IMR-90 (cell line): ENCODE results near the gene CTIF. TPM values are rescaled to one million over a fixed set of nuclear protein-coding genes. Genes with fewer than 3 reads are reported as not detected.

Source experiments
- ATAC-seq: fragments of 200-7000 bp; cut with Tn5 transposase; 2 replicates; pipeline ENCODE4 v1.9.1; 2020; ENCODE audit warnings: low read depth, mild to moderate bottlenecking, moderate library complexity
- BruUV-seq: library from RNA; stranded (reverse); fragments of 400-500 nt; replicated peaks from 2 replicates; lab custom pipeline; 2021; lab: Mats Ljungman, UMichigan
- CTCF ChIA-PET: fragments of 300-600 bp; formaldehyde crosslinking; extraction: SDS; loops from one replicate; lab custom pipeline; 2021; ENCODE audit warnings: antibody characterized with exemption; lab: Yijun Ruan, JAX
- POLR2A ChIA-PET: fragments of 300-600 bp; sonication (Branson Sonifier 250); formaldehyde crosslinking; loops from one replicate; lab custom pipeline; 2022; ENCODE audit warnings: antibody characterized with exemption; ENCODE audit not compliant: unreplicated experiment; lab: Charles Lee
- DNase-seq: peaks from one replicate; pipeline ENCODE4 v3.0.0; 2013
- H2AFZ ChIP-seq: replicated peaks from 2 replicates; pipeline ENCODE3; 2013; ENCODE audit warnings: low read length, mild to moderate bottlenecking; ENCODE audit not compliant: poor library complexity
- H2AK5ac ChIP-seq: 2 replicates; pipeline ENCODE4 v1.6.1; 2013; ENCODE audit warnings: low read depth, low read length, inconsistent platforms
- H2AK9ac ChIP-seq: replicated peaks from 2 replicates; pipeline ENCODE3; 2013; ENCODE audit warnings: mild to moderate bottlenecking, low read depth, low read length, moderate library complexity; ENCODE audit not compliant: poor library complexity
- H2BK120ac ChIP-seq: 2 replicates; pipeline ENCODE4 v1.6.1; 2013; ENCODE audit warnings: low read depth, low read length, inconsistent platforms
- H2BK15ac ChIP-seq: 3 replicates; pipeline ENCODE4 v1.6.1; 2013; ENCODE audit warnings: low read depth, low read length, inconsistent platforms
- H2BK20ac ChIP-seq: 2 replicates; pipeline ENCODE4 v1.6.1; 2013; ENCODE audit warnings: low read depth, mild to moderate bottlenecking, inconsistent platforms, low read length, moderate library complexity
- H2BK5ac ChIP-seq: 2 replicates; pipeline ENCODE4 v1.6.1; 2013; ENCODE audit warnings: mild to moderate bottlenecking, low read depth, low read length, inconsistent platforms; ENCODE audit not compliant: poor library complexity, severe bottlenecking
- H3K14ac ChIP-seq: replicated peaks from 2 replicates; pipeline ENCODE4 v1.6.1; 2013; ENCODE audit warnings: low read depth, low read length, inconsistent platforms
- H3K18ac ChIP-seq: 2 replicates; pipeline ENCODE4 v1.6.1; 2013; ENCODE audit warnings: low read depth, low read length, control low read depth
- H3K23ac ChIP-seq: 2 replicates; pipeline ENCODE4 v1.6.1; 2013; ENCODE audit warnings: low read depth, low read length, inconsistent platforms
- H3K27ac ChIP-seq: 2 replicates; pipeline ENCODE4 v1.5.1; 2013; ENCODE audit warnings: mild to moderate bottlenecking, control low read depth, low read length; ENCODE audit not compliant: insufficient read depth
- H3K27me3 ChIP-seq: 2 replicates; pipeline ENCODE4 v1.6.1; 2013; ENCODE audit warnings: low read length; ENCODE audit not compliant: control insufficient read depth, insufficient read depth
- H3K36me3 ChIP-seq: 2 replicates; pipeline ENCODE4 v1.6.1; 2013; ENCODE audit warnings: low read length, mixed read lengths; ENCODE audit not compliant: control insufficient read depth, insufficient read depth
- H3K4ac ChIP-seq: 2 replicates; pipeline ENCODE4 v1.6.1; 2013; ENCODE audit warnings: low read depth, low read length, inconsistent platforms
- H3K4me1 ChIP-seq: 2 replicates; pipeline ENCODE4 v1.6.1; 2013; ENCODE audit warnings: low read length, mixed read lengths; ENCODE audit not compliant: control insufficient read depth, insufficient read depth
- H3K4me2 ChIP-seq: 2 replicates; pipeline ENCODE4 v1.6.1; 2013; ENCODE audit warnings: low read depth, mild to moderate bottlenecking, control low read depth, low read length, moderate library complexity
- H3K4me3 ChIP-seq: 2 replicates; pipeline ENCODE4 v1.5.1; 2013; ENCODE audit warnings: low read depth, mild to moderate bottlenecking, control low read depth, low read length, moderate library complexity; ENCODE audit not compliant: insufficient read depth
- H3K56ac ChIP-seq: 2 replicates; pipeline ENCODE4 v1.6.1; 2013; ENCODE audit warnings: low read length, inconsistent platforms; ENCODE audit not compliant: insufficient read depth; ENCODE audit errors: extremely low read depth
- H3K79me1 ChIP-seq, 2 experiments: 2 replicates each; pipeline ENCODE4 v1.6.1; 2013; ENCODE audit warnings: low read length in 2 of 2, inconsistent platforms in 1 of 2, low read depth in 1 of 2
- H3K9ac ChIP-seq: 2 replicates; pipeline ENCODE4 v1.6.1; 2013; ENCODE audit warnings: low read depth, low read length, control low read depth
- H3K9me1 ChIP-seq: 2 replicates; pipeline ENCODE4 v1.6.1; 2013; ENCODE audit warnings: low read length, inconsistent platforms; ENCODE audit not compliant: insufficient read depth
- H3K9me3 ChIP-seq: 2 replicates; pipeline ENCODE4 v1.6.1; 2013; ENCODE audit warnings: low read length; ENCODE audit not compliant: control insufficient read depth, insufficient read depth
- H4K20me1 ChIP-seq: 2 replicates; pipeline ENCODE4 v1.6.1; 2013; ENCODE audit warnings: low read length, inconsistent platforms; ENCODE audit not compliant: insufficient read depth
- H4K5ac ChIP-seq: 2 replicates; pipeline ENCODE4 v1.6.1; 2013; ENCODE audit warnings: mild to moderate bottlenecking, low read depth, low read length, control low read depth
- H4K8ac ChIP-seq, 2 experiments: 2 replicates each; pipeline ENCODE4 v1.6.1; 2013; ENCODE audit warnings: low read depth in 2 of 2, low read length in 2 of 2, control low read depth in 1 of 2, inconsistent platforms in 1 of 2
- H4K91ac ChIP-seq: 2 replicates; pipeline ENCODE4 v1.6.1; 2013; ENCODE audit warnings: low read depth, low read length, inconsistent platforms; ENCODE audit not compliant: insufficient read depth
- BHLHE40 ChIP-seq: fragments of 150-350 bp; IDR thresholded peaks from 2 replicates; pipeline ENCODE4 v1.6.1; 2016; ENCODE audit warnings: mild to moderate bottlenecking, low read depth, low read length
- CEBPB ChIP-seq: IDR thresholded peaks from 2 replicates; pipeline ENCODE4 v1.6.1; 2012; ENCODE audit warnings: low read depth, low read length, improper control_type of control experiment
- CHD1 ChIP-seq: IDR thresholded peaks from 2 replicates; pipeline ENCODE4 v1.6.1; 2012; ENCODE audit warnings: low read depth, low read length, improper control_type of control experiment
- CTCF ChIP-seq: conservative IDR thresholded peaks from 2 replicates; pipeline ENCODE4 v1.5.1; 2012; ENCODE audit warnings: mild to moderate bottlenecking, low read depth, low read length, improper control_type of control experiment
- ELK1 ChIP-seq: fragments of 150-350 bp; IDR thresholded peaks from 2 replicates; pipeline ENCODE4 v1.6.1; 2016; ENCODE audit warnings: low read depth, mild to moderate bottlenecking, low read length, moderate library complexity, borderline replicate concordance
- FOS ChIP-seq: fragments of 150-350 bp; IDR thresholded peaks from 2 replicates; pipeline ENCODE4 v1.6.1; 2016; ENCODE audit warnings: low read depth, low read length
- MAFK ChIP-seq: IDR thresholded peaks from 2 replicates; pipeline ENCODE4 v1.6.1; 2012; ENCODE audit warnings: low read depth, low read length, improper control_type of control experiment
- MAZ ChIP-seq: IDR thresholded peaks from 2 replicates; pipeline ENCODE4 v1.6.1; 2012; ENCODE audit warnings: low read depth, mild to moderate bottlenecking, low read length, improper control_type of control experiment, moderate library complexity, borderline replicate concordance
- MXI1 ChIP-seq: IDR thresholded peaks from 2 replicates; pipeline ENCODE4 v1.6.1; 2012; ENCODE audit warnings: low read depth, mild to moderate bottlenecking, low read length, moderate library complexity, borderline replicate concordance
- NFE2L2 ChIP-seq: fragments of 150-350 bp; IDR thresholded peaks from 2 replicates; pipeline ENCODE4 v1.6.1; 2016; ENCODE audit warnings: low read depth, mild to moderate bottlenecking, low read length
- POLR2A ChIP-seq: IDR thresholded peaks from 2 replicates; pipeline ENCODE4 v1.6.1; 2012; ENCODE audit warnings: mild to moderate bottlenecking, low read depth, low read length
- RAD21 ChIP-seq: IDR thresholded peaks from 2 replicates; pipeline ENCODE4 v1.6.1; 2012; ENCODE audit warnings: low read length, improper control_type of control experiment
- RCOR1 ChIP-seq: IDR thresholded peaks from 2 replicates; pipeline ENCODE4 v1.6.1; 2012; ENCODE audit warnings: mild to moderate bottlenecking, low read length, improper control_type of control experiment; ENCODE audit not compliant: insufficient replicate concordance
- SMC3 ChIP-seq: fragments of 150-350 bp; IDR thresholded peaks from 2 replicates; pipeline ENCODE4 v1.6.1; 2016; ENCODE audit warnings: low read depth, mild to moderate bottlenecking, antibody characterized with exemption, low read length, moderate library complexity
- WGBS, 2 experiments: methylation state at CpG; one replicate each; pipeline versions ENCODE4 v1.1.5 to v1.1.7; 2013; ENCODE audit warnings: missing lambda C conversion rate in 2 of 2; ENCODE audit not compliant: insufficient read length in 1 of 2; ENCODE audit errors: extremely low coverage in 2 of 2; 5-methylcytosine and 5-hydroxymethylcytosine counted together
- dilution Hi-C: fragments of 300-500 bp; cut with HindIII; formaldehyde crosslinking; loops from one replicate; pipeline ENCODE4 v1.14.3; 2018; ENCODE audit warnings: low sequenced_read_pairs; ENCODE audit not compliant: unreplicated experiment
- in situ Hi-C: fragments of 300-500 bp; cut with MboI; formaldehyde crosslinking; loops from 3 replicates; pipeline ENCODE4 v1.14.3; 2019; ENCODE audit warnings: low sequenced_read_pairs, inconsistent platforms, mixed read lengths
- intact Hi-C: fragments of 100-400 bp; cut with micrococcal nuclease; formaldehyde crosslinking; loops from 2 replicates; pipeline ENCODE4 v1.10.0; 2022
- polyA plus RNA-seq, 3 experiments: library from polyadenylated mRNA; depleted of rRNA; stranded (reverse); fragments of >200 nt; gene quantifications; 2 replicates each; pipeline ENCODE4 v1.2.3, GENCODE V29; 2012; ENCODE audit warnings: low replicate concordance in 1 of 3
- total RNA-seq: library from RNA; depleted of rRNA; stranded (reverse); fragments of >200 nt; gene quantifications from 2 replicates; pipeline ENCODE4 v1.2.3, GENCODE V29; 2012

CTIF gene
- total and polyA plus RNA-seq, 2 of the 4 experiments (the other 2 are of a cell fraction) = 25.1 to 57.0 TPM

- H3K4me2 ChIP-seq = no peak overlapping the region
- no peak overlapping the region for H3K9ac ChIP-seq
- CTCF ChIA-PET = no interaction called here
- H4K20me1 ChIP-seq = peaks cover 13% of the 10 kb centered on the region
- H2AFZ ChIP-seq = no peak overlapping the region
- no peaks in the 10 kb centered on the region for H3K9me3 ChIP-seq
- no peak overlapping the region for H3K56ac ChIP-seq
- H3K9me1 ChIP-seq = peaks cover 14% of the 10 kb centered on the region
- POLR2A ChIA-PET = no interaction called here
- no peak overlapping the region for H2BK120ac ChIP-seq
- no peak overlapping the region for H2BK5ac ChIP-seq
- H3K4me3 ChIP-seq = no peak overlapping the region
- no peak overlapping the region for H3K23ac ChIP-seq
- H3K18ac ChIP-seq = no peak overlapping the region
- no peak overlapping the region for H2AK9ac ChIP-seq
- H3K79me1 ChIP-seq = peaks cover 25 to 75% of the 10 kb centered on the region in 2 experiments; a peak in 3 of 4 replicates
- DNase-seq (no peak), ATAC-seq (no peak)
- no peak overlapping the region for H3K27ac ChIP-seq
- H3K27me3 ChIP-seq = no peaks in the 10 kb centered on the region
- BruUV-seq = no TSS peak
- no peak overlapping the region for H4K5ac ChIP-seq
- dilution Hi-C loops = no loop called here
- H4K8ac ChIP-seq = no peak overlapping the region
- no peak overlapping the region; the same call in 1 of the 2 replicates for H4K91ac ChIP-seq
- no peak overlapping the region for H2BK20ac ChIP-seq
- no peak overlapping the region for H2AK5ac ChIP-seq
- TF ChIP-seq MXI1 = no peak
- TF ChIP-seq FOS = no peak
- no peak for TF ChIP-seq SMC3
- no peak for TF ChIP-seq CHD1
- TF ChIP-seq BHLHE40 = no peak
- TF ChIP-seq RAD21 = no peak
- no peak for TF ChIP-seq NFE2L2
- TF ChIP-seq POLR2A = no peak
- TF ChIP-seq RCOR1 = no peak
- TF ChIP-seq ELK1 = no peak
- TF ChIP-seq CEBPB = no peak
- TF ChIP-seq CTCF = no peak
- no peak for TF ChIP-seq MAFK
- no peak for TF ChIP-seq MAZ
- no peak overlapping the region for H3K14ac ChIP-seq
- WGBS, 2 experiments = no CpG with 5 or more reads among the region's 5 CpGs
- no peak overlapping the region; the same call in 1 of the 2 replicates for H3K4ac ChIP-seq
- peaks cover 28% of the 10 kb centered on the region for H3K36me3 ChIP-seq
- intact Hi-C loops = no loop called here
- in situ Hi-C loops = no loop called here
- no peak overlapping the region for H2BK15ac ChIP-seq
- peaks cover 7% of the 10 kb centered on the region; the same call in 1 of the 2 replicates for H3K4me1 ChIP-seq
Observed at GRCh38 chr18:48853588-48853987, 314.8 kb downstream of the CTIF start.
